Karpas-422 (cell line): ENCODE data around the gene LARGE1. TPM values are rescaled to one million over a fixed set of nuclear protein-coding genes. Genes with fewer than 3 reads are reported as not detected.

Experiments used
- DNase-seq: peaks from one replicate; pipeline ENCODE4 v3.0.0-alpha.2; 2015
- H2AFZ ChIP-seq: fragments of 200-600 bp; sonication (generic); 2 replicates; pipeline ENCODE4 v1.6.1; 2014; ENCODE audit warnings: antibody characterized with exemption, low read length, mixed read lengths
- H3K27ac ChIP-seq: fragments of 200-600 bp; sonication (generic); 2 replicates; pipeline ENCODE4 v1.5.1; 2014; ENCODE audit warnings: mild to moderate bottlenecking, low read length, moderate library complexity
- H3K27me3 ChIP-seq: fragments of 200-600 bp; sonication (generic); 2 replicates; pipeline ENCODE4 v1.6.1; 2014; ENCODE audit warnings: low read length, mixed read lengths
- H3K36me3 ChIP-seq: fragments of 200-600 bp; sonication (generic); 2 replicates; pipeline ENCODE4 v1.6.1; 2014; ENCODE audit warnings: low read length, mixed read lengths; ENCODE audit not compliant: insufficient read depth
- H3K4me1 ChIP-seq: fragments of 200-600 bp; sonication (generic); 2 replicates; pipeline ENCODE4 v1.6.1; 2014; ENCODE audit warnings: mild to moderate bottlenecking, low read length, mixed read lengths
- H3K4me2 ChIP-seq: fragments of 200-600 bp; sonication (generic); 2 replicates; pipeline ENCODE4 v1.6.1; 2014; ENCODE audit warnings: low read length, low read depth, mild to moderate bottlenecking; ENCODE audit not compliant: poor library complexity, severe bottlenecking
- H3K4me3 ChIP-seq: fragments of 200-600 bp; sonication (generic); 2 replicates; pipeline ENCODE4 v1.5.1; 2014; ENCODE audit warnings: mild to moderate bottlenecking, antibody characterized with exemption, low read length, mixed read lengths
- H3K79me2 ChIP-seq: fragments of 200-600 bp; sonication (generic); 2 replicates; pipeline ENCODE4 v1.6.1; 2014; ENCODE audit warnings: mild to moderate bottlenecking, low read length, mixed read lengths
- H3K9ac ChIP-seq: fragments of 200-600 bp; sonication (generic); 2 replicates; pipeline ENCODE4 v1.6.0; 2014; ENCODE audit warnings: low read length
- H3K9me2 ChIP-seq: fragments of 200-600 bp; sonication (generic), shearing (Covaris generic); replicated peaks from 2 replicates; pipeline ENCODE4 v1.6.0; 2014; ENCODE audit warnings: mild to moderate bottlenecking, low read length, moderate library complexity; ENCODE audit not compliant: insufficient read depth
- H3K9me3 ChIP-seq: fragments of 300-700, 200-600 bp; sonication (generic); 2 replicates; pipeline ENCODE4 v1.6.1; 2014; ENCODE audit warnings: low read length, mixed read lengths
- H4K20me1 ChIP-seq: fragments of 200-600 bp; sonication (generic); 2 replicates; pipeline ENCODE4 v1.6.1; 2014; ENCODE audit warnings: mild to moderate bottlenecking, antibody characterized with exemption, low read length, low read depth; ENCODE audit not compliant: insufficient read depth
- total RNA-seq: library from RNA; depleted of rRNA; stranded (reverse); fragments of >200 nt; shearing (Covaris generic); gene quantifications from 2 replicates; pipeline ENCODE4 v1.2.3, GENCODE V29; 2014; ENCODE audit warnings: low replicate concordance

The LARGE1 gene
- total RNA-seq, 1 experiment from 2014 or later: 0.15 TPM

DNA sequence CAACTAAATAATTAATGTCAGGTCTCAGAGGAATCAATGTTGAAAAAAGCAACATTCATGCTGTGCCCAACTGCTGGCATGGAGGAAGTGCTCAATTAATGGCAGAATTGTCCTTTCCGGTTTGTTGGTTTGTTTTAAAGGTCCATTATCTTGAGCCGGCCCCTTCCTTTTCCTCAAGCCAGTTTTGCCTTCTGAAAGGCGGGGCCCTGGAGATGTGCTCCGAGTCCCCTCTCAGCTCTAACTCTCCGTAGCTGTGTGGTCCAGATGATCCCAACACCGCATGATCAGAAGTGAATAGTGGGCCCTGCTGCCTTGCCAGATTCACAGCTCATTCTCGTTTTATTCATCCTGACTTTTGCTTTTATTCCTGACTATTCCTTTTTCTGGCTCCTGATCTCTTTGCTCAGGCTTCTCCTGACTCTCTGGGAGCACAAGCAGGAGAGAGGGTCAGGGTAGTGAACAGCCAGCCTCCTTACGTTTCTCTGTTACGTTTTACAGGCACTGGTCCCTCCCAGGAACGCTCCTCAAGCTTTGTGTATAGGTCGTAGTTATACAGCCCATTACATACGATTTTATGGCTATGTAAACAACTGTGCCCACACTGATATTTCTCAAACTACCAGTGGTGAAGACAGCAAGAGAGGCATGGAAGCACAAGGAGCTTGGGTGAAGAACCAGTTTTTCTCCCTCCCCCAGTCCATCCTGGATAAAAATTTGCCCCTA lies 265.9 kb downstream of the LARGE1 start:
- no peak overlapping the region for H3K27ac ChIP-seq
- H3K9me3 ChIP-seq: no peaks in the 10 kb centered on the region
- no peaks in the 10 kb centered on the region for H3K4me1 ChIP-seq
- no peak overlapping the region for H3K4me3 ChIP-seq
- no peak for DNase-seq
- H3K9me2 ChIP-seq: no peaks in the 10 kb centered on the region
- H3K27me3 ChIP-seq: no peaks in the 10 kb centered on the region; the same call in 1 of the 2 replicates
- no peaks in the 10 kb centered on the region for H3K79me2 ChIP-seq
- no peak overlapping the region for H3K9ac ChIP-seq
- H2AFZ ChIP-seq: no peak overlapping the region
- H3K36me3 ChIP-seq: no peaks in the 10 kb centered on the region
- H4K20me1 ChIP-seq: no peaks in the 10 kb centered on the region
- H3K4me2 ChIP-seq: no peak overlapping the region

GRCh38 chr22:33653532-33654063 lies 266.7 kb downstream of the LARGE1 start:
- H3K4me1 ChIP-seq: no peaks in the 10 kb centered on the region
- H4K20me1 ChIP-seq: no peaks in the 10 kb centered on the region
- no peaks in the 10 kb centered on the region; the same call in 1 of the 2 replicates for H3K27me3 ChIP-seq
- no peak overlapping the region for H3K4me3 ChIP-seq
- H3K9ac ChIP-seq: no peak overlapping the region
- no peaks in the 10 kb centered on the region for H3K36me3 ChIP-seq
- no peaks in the 10 kb centered on the region for H3K9me3 ChIP-seq
- H3K27ac ChIP-seq: no peak overlapping the region
- H2AFZ ChIP-seq: no peak overlapping the region
- H3K4me2 ChIP-seq: no peak overlapping the region
- H3K9me2 ChIP-seq: no peaks in the 10 kb centered on the region
- no peak for DNase-seq
- no peaks in the 10 kb centered on the region for H3K79me2 ChIP-seq

DNA sequence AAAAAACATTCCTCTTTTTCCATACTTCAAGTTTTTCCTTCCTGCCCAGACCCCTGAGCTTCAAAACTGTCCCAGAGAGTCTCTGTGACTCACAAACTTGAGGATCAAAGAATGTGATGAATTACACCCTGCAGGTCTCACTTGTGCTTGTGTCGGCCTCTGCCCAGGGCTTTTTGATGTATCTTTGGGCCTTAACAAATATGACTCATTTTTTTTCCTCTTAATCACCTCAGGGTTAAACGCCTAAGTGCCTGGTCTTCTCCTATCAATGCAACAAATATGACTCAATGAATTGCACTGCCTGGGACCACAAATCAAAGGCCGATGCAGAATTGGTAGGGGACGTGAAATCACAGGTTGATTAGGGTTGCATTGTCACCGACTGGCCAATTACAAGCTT lies 267.7 kb downstream of the LARGE1 start:
- Histone ChIP-seq H3K27ac (no peak overlapping the region), H4K20me1 (no peaks in the 10 kb centered on the region), H2AFZ (no peak overlapping the region), H3K9me2 (no peaks in the 10 kb centered on the region), H3K4me1 (no peaks in the 10 kb centered on the region), H3K9me3 (no peaks in the 10 kb centered on the region), H3K4me3 (no peak overlapping the region), H3K36me3 (no peaks in the 10 kb centered on the region), H3K4me2 (no peak overlapping the region), H3K27me3 (no peaks in the 10 kb centered on the region; the same call in 1 of the 2 replicates), H3K9ac (no peak overlapping the region), H3K79me2 (no peaks in the 10 kb centered on the region)
- DNase-seq: no peak

GRCh38 chr22:33650244-33650643 lies 270.0 kb downstream of the LARGE1 start:
- Histone ChIP-seq H3K36me3 (no peaks in the 10 kb centered on the region), H2AFZ (no peak overlapping the region), H3K27ac (no peak overlapping the region), H3K9me3 (no peaks in the 10 kb centered on the region), H3K4me3 (no peak overlapping the region), H3K9ac (no peak overlapping the region), H3K79me2 (no peaks in the 10 kb centered on the region), H4K20me1 (no peaks in the 10 kb centered on the region), H3K4me2 (no peak overlapping the region), H3K4me1 (no peaks in the 10 kb centered on the region), H3K9me2 (no peaks in the 10 kb centered on the region), H3K27me3 (no peaks in the 10 kb centered on the region; the same call in 1 of the 2 replicates)
- DNase-seq: no peak

DNA sequence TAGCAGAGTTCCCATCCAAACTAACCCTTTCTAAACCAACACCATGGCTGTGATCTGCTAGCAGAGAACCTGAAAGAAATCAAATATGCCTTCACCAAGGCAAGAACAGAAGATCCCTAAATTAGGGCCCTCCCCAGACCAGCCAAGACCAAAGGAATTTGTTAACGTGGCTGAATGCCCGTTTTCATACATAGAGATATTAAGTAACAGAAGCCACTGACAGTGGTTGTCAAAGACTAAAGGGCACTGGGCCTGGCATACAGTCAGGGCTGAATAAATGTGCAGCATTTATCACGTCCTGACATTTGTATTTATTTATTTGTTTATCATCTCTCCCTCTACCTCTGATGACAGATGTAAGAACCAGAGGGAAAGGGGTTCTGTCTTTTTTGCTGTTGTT lies 271.8 kb downstream of the LARGE1 start:
- Histone ChIP-seq H3K27me3 (no peaks in the 10 kb centered on the region; the same call in 1 of the 2 replicates), H3K79me2 (no peaks in the 10 kb centered on the region), H3K4me2 (no peak overlapping the region), H3K36me3 (no peaks in the 10 kb centered on the region), H4K20me1 (no peaks in the 10 kb centered on the region), H3K4me1 (no peaks in the 10 kb centered on the region), H3K9ac (no peak overlapping the region), H3K27ac (no peak overlapping the region), H3K9me3 (no peaks in the 10 kb centered on the region), H3K9me2 (no peaks in the 10 kb centered on the region), H2AFZ (no peak overlapping the region), H3K4me3 (no peak overlapping the region)
- DNase-seq: no peak

DNA sequence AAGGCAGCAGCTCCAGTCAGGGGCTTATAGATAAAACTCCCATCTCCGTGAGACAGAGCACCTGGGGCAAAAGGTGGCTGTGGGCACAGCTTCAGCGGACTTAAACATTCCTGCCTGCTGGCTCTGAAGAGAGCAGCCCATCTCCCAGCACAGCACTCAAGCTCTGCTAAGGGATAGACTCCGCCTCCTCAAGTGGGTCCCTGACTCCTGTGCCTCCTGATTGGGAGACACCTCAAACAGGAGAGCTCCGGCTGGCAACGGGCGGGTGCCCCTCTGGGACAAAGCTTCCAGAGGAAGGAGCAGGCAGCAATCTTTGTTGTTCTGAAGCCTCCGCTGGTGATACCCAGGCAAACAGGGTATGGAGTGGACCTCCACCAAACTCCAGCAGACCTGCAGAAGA lies 279.4 kb downstream of the LARGE1 start:
- no peaks in the 10 kb centered on the region for H3K4me1 ChIP-seq
- H3K36me3 ChIP-seq: no peaks in the 10 kb centered on the region
- H3K9ac ChIP-seq: no peak overlapping the region
- no peaks in the 10 kb centered on the region for H3K9me3 ChIP-seq
- no peak overlapping the region for H3K4me2 ChIP-seq
- no peak overlapping the region for H3K27ac ChIP-seq
- no peak overlapping the region for H2AFZ ChIP-seq
- H3K9me2 ChIP-seq: no peaks in the 10 kb centered on the region
- no peak overlapping the region for H3K4me3 ChIP-seq
- no peaks in the 10 kb centered on the region for H3K79me2 ChIP-seq
- H3K27me3 ChIP-seq: no peaks in the 10 kb centered on the region
- no peak for DNase-seq
- no peaks in the 10 kb centered on the region for H4K20me1 ChIP-seq

- Histone ChIP-seq H3K9me2 (no peaks in the 10 kb centered on the region), H4K20me1 (no peaks in the 10 kb centered on the region), H3K79me2 (no peaks in the 10 kb centered on the region), H3K36me3 (no peaks in the 10 kb centered on the region), H3K9me3 (no peaks in the 10 kb centered on the region), H3K27me3 (no peaks in the 10 kb centered on the region), H3K27ac (no peak overlapping the region), H3K4me1 (no peaks in the 10 kb centered on the region), H3K4me3 (no peak overlapping the region), H3K4me2 (no peak overlapping the region), H3K9ac (no peak overlapping the region), H2AFZ (no peak overlapping the region)
- DNase-seq: no peak
These were observed 280.6 kb downstream of the LARGE1 start for GRCh38 chr22:33639588-33640254.

GRCh38 chr22:33635766-33636165 lies 284.5 kb downstream of the LARGE1 start:
- no peak overlapping the region for H3K4me2 ChIP-seq
- no peak for DNase-seq
- no peaks in the 10 kb centered on the region for H4K20me1 ChIP-seq
- H2AFZ ChIP-seq: no peak overlapping the region
- H3K27me3 ChIP-seq: no peaks in the 10 kb centered on the region
- no peak overlapping the region for H3K4me3 ChIP-seq
- H3K9me3 ChIP-seq: no peaks in the 10 kb centered on the region
- no peak overlapping the region for H3K27ac ChIP-seq
- no peaks in the 10 kb centered on the region for H3K79me2 ChIP-seq
- H3K9me2 ChIP-seq: no peaks in the 10 kb centered on the region
- H3K9ac ChIP-seq: no peak overlapping the region
- H3K36me3 ChIP-seq: no peaks in the 10 kb centered on the region
- H3K4me1 ChIP-seq: no peaks in the 10 kb centered on the region
